Thymus (tissue), 11 donors: Measurements from ENCODE around the gene CFDP1. TPM values are rescaled to one million over a fixed set of nuclear protein-coding genes. Genes with fewer than 3 reads are reported as not detected.

ENCODE experiments used
- DNase-seq, 9 donors: peaks; one replicate each; pipeline ENCODE4 v3.0.0-alpha.2; 2013; ENCODE audit warnings: low spot score in 9 of 9, low read depth in 6 of 9, missing footprints in 1 of 9
- H3K27ac ChIP-seq, 2 donors: one replicate each; pipeline ENCODE4 v1.5.1; 2013; ENCODE audit warnings: control low read depth in 1 of 2, low read depth in 1 of 2, low read length in 1 of 2, mild to moderate bottlenecking in 1 of 2, moderate library complexity in 1 of 2
- H3K27me3 ChIP-seq, 2 donors: one replicate each; pipeline ENCODE4 v1.5.1; 2013; ENCODE audit warnings: low read length in 1 of 2; ENCODE audit not compliant: control insufficient read depth in 2 of 2, insufficient read depth in 1 of 2
- H3K36me3 ChIP-seq, 2 donors: one replicate each; pipeline ENCODE4 v1.5.1; 2013; ENCODE audit warnings: low read length in 1 of 2, mild to moderate bottlenecking in 1 of 2, moderate library complexity in 1 of 2; ENCODE audit not compliant: control insufficient read depth in 2 of 2, insufficient read depth in 2 of 2
- H3K4me1 ChIP-seq, 2 donors: one replicate each; pipeline ENCODE4 v1.5.1; 2013; ENCODE audit warnings: low read length in 2 of 2; ENCODE audit not compliant: control insufficient read depth in 2 of 2, insufficient read depth in 2 of 2
- H3K4me3 ChIP-seq, 2 donors: one replicate each; pipeline ENCODE4 v1.5.1; 2013; ENCODE audit warnings: low read length in 2 of 2, control low read depth in 1 of 2, mild to moderate bottlenecking in 1 of 2
- H3K9me3 ChIP-seq, 2 donors: one replicate each; pipeline ENCODE4 v1.5.1; 2013; ENCODE audit warnings: low read length in 1 of 2, mild to moderate bottlenecking in 1 of 2; ENCODE audit not compliant: control insufficient read depth in 2 of 2, insufficient read depth in 1 of 2
- WGBS: extraction: QIAGEN DNeasy Blood & Tissue Kit; methylation state at CpG from one replicate; pipeline ENCODE4 v1.1.7; 2013; 5-methylcytosine and 5-hydroxymethylcytosine counted together
- polyA plus RNA-seq: library from polyadenylated mRNA; stranded (reverse); fragments of 200-250 nt; gene quantifications from one replicate; pipeline ENCODE4 v1.2.3, GENCODE V29; 2013
- total RNA-seq: library from RNA; stranded (reverse); fragments of 120-200 nt; gene quantifications from one replicate; pipeline ENCODE4 v1.2.4, GENCODE V29; 2013
- donor health status: healthy.

CFDP1 gene
- total and polyA plus RNA-seq, 2 donors, result 78.3 to 78.5 TPM

GRCh38 chr16:75371171-75371570, 62.1 kb downstream of the CFDP1 start:
- no peak overlapping the region for H3K4me3 ChIP-seq
- WGBS, result 97% methylated on average over 3 of the region's 3 CpGs
- no peak overlapping the region for H3K27ac ChIP-seq
- H3K9me3 ChIP-seq, result no peaks in the 10 kb centered on the region
- DNase-seq, result no peak
- peaks cover 0 to 3% of the 10 kb centered on the region in 2 donors for H3K36me3 ChIP-seq
- no peaks in the 10 kb centered on the region for H3K27me3 ChIP-seq
- no peaks in the 10 kb centered on the region for H3K4me1 ChIP-seq

GRCh38 chr16:75364286-75364791, 69.0 kb downstream of the CFDP1 start:
- Histone ChIP-seq H3K36me3 (no peaks in the 10 kb centered on the region), H3K9me3 (no peaks in the 10 kb centered on the region), H3K27me3 (no peaks in the 10 kb centered on the region), H3K4me3 (no peak overlapping the region), H3K4me1 (no peaks in the 10 kb centered on the region), H3K27ac (no peak overlapping the region)
- no peak for DNase-seq
- 95% methylated on average over 2 of the region's 2 CpGs for WGBS

- Histone ChIP-seq H3K27me3 (no peaks in the 10 kb centered on the region), H3K4me1 (no peaks in the 10 kb centered on the region), H3K36me3 (no peaks in the 10 kb centered on the region), H3K27ac (no peak overlapping the region), H3K4me3 (no peak overlapping the region), H3K9me3 (no peaks in the 10 kb centered on the region)
- whole genome bisulfite sequencing, result 97% methylated on average over 3 of the region's 3 CpGs
- DNase-seq, result no peak
Observed at GRCh38 chr16:75362846-75363245, 70.5 kb downstream of the CFDP1 start.

- Histone ChIP-seq H3K4me1 (no peaks in the 10 kb centered on the region), H3K36me3 (no peaks in the 10 kb centered on the region), H3K4me3 (no peak overlapping the region), H3K27ac (no peak overlapping the region), H3K9me3 (no peaks in the 10 kb centered on the region), H3K27me3 (no peaks in the 10 kb centered on the region)
- no peak for DNase-seq
- WGBS, result 97% methylated on average over 5 of the region's 5 CpGs
Observed at GRCh38 chr16:75361936-75362335, 71.4 kb downstream of the CFDP1 start.

GRCh38 chr16:75354170-75354569, 79.1 kb downstream of the CFDP1 start:
- DNase-seq, result no peak
- no peaks in the 10 kb centered on the region for H3K36me3 ChIP-seq
- H3K27ac ChIP-seq, result no peak overlapping the region
- 97% methylated on average over 3 of the region's 3 CpGs for WGBS
- H3K4me1 ChIP-seq, result no peaks in the 10 kb centered on the region
- no peak overlapping the region for H3K4me3 ChIP-seq
- H3K27me3 ChIP-seq, result no peaks in the 10 kb centered on the region
- no peaks in the 10 kb centered on the region for H3K9me3 ChIP-seq

GRCh38 chr16:75351183-75351582, 82.1 kb downstream of the CFDP1 start:
- H3K36me3 ChIP-seq, result no peaks in the 10 kb centered on the region
- no peak for DNase-seq
- no peaks in the 10 kb centered on the region for H3K9me3 ChIP-seq
- H3K4me3 ChIP-seq, result no peak overlapping the region
- H3K27ac ChIP-seq, result no peak overlapping the region
- no peaks in the 10 kb centered on the region for H3K27me3 ChIP-seq
- no peaks in the 10 kb centered on the region for H3K4me1 ChIP-seq

- DNase-seq, result no peak
- no peaks in the 10 kb centered on the region for H3K27me3 ChIP-seq
- no peak overlapping the region for H3K4me3 ChIP-seq
- no peaks in the 10 kb centered on the region for H3K9me3 ChIP-seq
- WGBS, result 97% methylated on average over 2 of the region's 2 CpGs
- no peaks in the 10 kb centered on the region for H3K4me1 ChIP-seq
- H3K36me3 ChIP-seq, result no peaks in the 10 kb centered on the region
- no peak overlapping the region for H3K27ac ChIP-seq
Observed at GRCh38 chr16:75345711-75346110, 87.6 kb downstream of the CFDP1 start.

GRCh38 chr16:75343941-75344340, 89.4 kb downstream of the CFDP1 start:
- Histone ChIP-seq H3K4me1 (no peaks in the 10 kb centered on the region), H3K27me3 (no peaks in the 10 kb centered on the region), H3K36me3 (no peaks in the 10 kb centered on the region), H3K9me3 (no peaks in the 10 kb centered on the region), H3K4me3 (no peak overlapping the region), H3K27ac (no peak overlapping the region)
- no peak for DNase-seq
- WGBS, result 78% methylated on average over 3 of the region's 3 CpGs

GRCh38 chr16:75343286-75343685, 90.0 kb downstream of the CFDP1 start:
- WGBS, result 98% methylated on average over 2 of the region's 2 CpGs
- H3K27ac ChIP-seq, result no peak overlapping the region

GRCh38 chr16:75342308-75342811, 90.9 kb downstream of the CFDP1 start:
- Histone ChIP-seq H3K4me1 (no peaks in the 10 kb centered on the region), H3K4me3 (no peak overlapping the region), H3K9me3 (no peaks in the 10 kb centered on the region), H3K36me3 (no peaks in the 10 kb centered on the region), H3K27me3 (no peaks in the 10 kb centered on the region), H3K27ac (no peak overlapping the region)
- DNase-seq, result no peak
- 94% methylated on average over 2 of the region's 2 CpGs for WGBS

More at GRCh38 chr16:75343286-75343685, 90.0 kb downstream of the CFDP1 start:
- Histone ChIP-seq H3K4me3 (no peak overlapping the region), H3K4me1 (no peaks in the 10 kb centered on the region), H3K27me3 (no peaks in the 10 kb centered on the region), H3K36me3 (no peaks in the 10 kb centered on the region), H3K9me3 (no peaks in the 10 kb centered on the region)
- no peak for DNase-seq
